B cell (primary cell): ENCODE measurements around the gene DLD. TPM values are rescaled to one million over a fixed set of nuclear protein-coding genes. Genes with fewer than 3 reads are reported as not detected.

Experiments used
- ATAC-seq: fragments of 200-7000 bp; cut with Tn5 transposase; one replicate; pipeline ENCODE4 v1.10.0; 2021; ENCODE audit warnings: low read depth, mild to moderate bottlenecking, moderate number of reproducible peaks, moderate library complexity
- CTCF ChIA-PET: fragments of 350-600 bp; sonication (Branson Sonifier 250); formaldehyde crosslinking; loops from one replicate; lab custom pipeline; 2021; ENCODE audit warnings: antibody characterized with exemption, inconsistent platforms; lab: Charles Lee
- POLR2A ChIA-PET: fragments of 350-600 bp; sonication (Branson Sonifier 250); formaldehyde crosslinking; loops from one replicate; lab custom pipeline; 2021; ENCODE audit warnings: antibody characterized with exemption; lab: Charles Lee
- DNase-seq: peaks from one replicate; pipeline ENCODE4 v3.0.0; 2013
- H2AFZ ChIP-seq: 2 replicates; pipeline ENCODE4 v1.6.1; 2012; ENCODE audit warnings: mild to moderate bottlenecking, low read depth, low read length; ENCODE audit not compliant: insufficient read depth, poor library complexity, severe bottlenecking
- H3K27ac ChIP-seq, 2 donors: 1 replicate in 1 of 2; 2 replicates in 1 of 2; pipeline ENCODE4 v1.5.1; 2012 to 2013; ENCODE audit warnings: low read length in 2 of 2, mild to moderate bottlenecking in 2 of 2, moderate library complexity in 1 of 2
- H3K27me3 ChIP-seq, 4 experiments: fragments of 200-600 bp in 1 of 4; sonication (generic) in 1 of 4; replicated peaks in 1 of 4; 1 replicate in 2 of 4; 2 replicates in 2 of 4; pipeline versions ENCODE4 v1.6.1 to v1.7.0; 2013 to 2016; ENCODE audit warnings: low read length in 3 of 4, mild to moderate bottlenecking in 2 of 4, mixed read lengths in 1 of 4, moderate library complexity in 1 of 4; ENCODE audit not compliant: insufficient read depth in 4 of 4, control insufficient read depth in 3 of 4; ENCODE audit errors: control extremely low read depth in 1 of 4
- H3K36me3 ChIP-seq, 2 experiments: replicated peaks in 1 of 2; 1 replicate in 1 of 2; 2 replicates in 1 of 2; pipeline versions ENCODE4 v1.6.1 to v1.7.1; 2013; ENCODE audit warnings: low read length in 1 of 2; ENCODE audit not compliant: insufficient read depth in 2 of 2, control insufficient read depth in 1 of 2; ENCODE audit errors: control extremely low read depth in 1 of 2, extremely low read depth in 1 of 2
- H3K4me1 ChIP-seq, 2 donors: fragments of 200-600 bp in 1 of 2; sonication (generic) in 1 of 2; 1 replicate in 1 of 2; 2 replicates in 1 of 2; pipeline versions ENCODE4 v1.5.1 to v1.6.1; 2013 to 2017; ENCODE audit warnings: low read length in 2 of 2; ENCODE audit not compliant: control insufficient read depth in 2 of 2, insufficient read depth in 2 of 2
- H3K4me2 ChIP-seq: replicated peaks from 2 replicates; pipeline ENCODE3; 2012; ENCODE audit warnings: mild to moderate bottlenecking, low read depth, low read length; ENCODE audit not compliant: poor library complexity, severe bottlenecking
- H3K4me3 ChIP-seq, 5 experiments: fragments of 200-600 bp in 1 of 5; sonication (generic) in 1 of 5; 1 replicate in 3 of 5; 2 replicates in 2 of 5; pipeline versions ENCODE4 v1.5.1 to v1.7.0; 2011 to 2016; ENCODE audit warnings: low read length in 4 of 5, mild to moderate bottlenecking in 4 of 5, low read depth in 2 of 5, control low read depth in 1 of 5, moderate library complexity in 1 of 5; ENCODE audit not compliant: insufficient read depth in 1 of 5; ENCODE audit errors: control extremely low read depth in 1 of 5, extremely low read depth in 1 of 5
- H3K79me2 ChIP-seq: fragments of 200-600 bp; sonication (generic); one replicate; pipeline ENCODE4 v1.6.0; 2016; ENCODE audit warnings: low read length; ENCODE audit not compliant: control insufficient read depth, insufficient read depth
- H3K9ac ChIP-seq: fragments of 200-600 bp; sonication (generic); 2 replicates; pipeline ENCODE4 v1.6.1; 2017; ENCODE audit warnings: mild to moderate bottlenecking, low read length, moderate library complexity
- H3K9me3 ChIP-seq, 3 donors: one replicate each; pipeline versions ENCODE4 v1.6.1 to v1.7.1; 2013; ENCODE audit warnings: low read length in 2 of 3; ENCODE audit not compliant: control insufficient read depth in 2 of 3, insufficient read depth in 1 of 3; ENCODE audit errors: control extremely low read depth in 1 of 3
- H4K20me1 ChIP-seq: 2 replicates; pipeline ENCODE4 v1.6.0; 2012; ENCODE audit warnings: mild to moderate bottlenecking, low read length; ENCODE audit not compliant: insufficient read depth, control insufficient read depth, poor library complexity, severe bottlenecking
- H3K27ac Mint-ChIP-seq: one replicate; pipeline ENCODE4 v1.8.0; 2021; ENCODE audit warnings: mixed read lengths
- H3K27me3 Mint-ChIP-seq: one replicate; pipeline ENCODE4 v1.8.0; 2021; ENCODE audit warnings: mixed read lengths
- H3K4me1 Mint-ChIP-seq: one replicate; pipeline ENCODE4 v1.8.0; 2021; ENCODE audit warnings: mixed read lengths
- H3K4me3 Mint-ChIP-seq: one replicate; pipeline ENCODE4 v1.8.0; 2021; ENCODE audit warnings: mixed read lengths
- H3K9me3 Mint-ChIP-seq: one replicate; pipeline ENCODE4 v1.8.0; 2022; ENCODE audit warnings: mixed read lengths; ENCODE audit not compliant: insufficient read depth
- CTCF ChIP-seq: fragments of 200-600 bp; IDR thresholded peaks from one replicate; pipeline ENCODE4 v1.8.0; 2022; ENCODE audit warnings: antibody characterized with exemption, mild to moderate bottlenecking
- EZH2 ChIP-seq: IDR thresholded peaks from 2 replicates; pipeline ENCODE4 v1.6.1; 2012; ENCODE audit warnings: borderline replicate concordance, low read depth, mild to moderate bottlenecking, moderate library complexity, low read length; ENCODE audit not compliant: insufficient read depth, poor library complexity, severe bottlenecking
- WGBS: methylation state at CpG from one replicate; pipeline ENCODE4 v1.1.5; 2013; ENCODE audit warnings: missing lambda C conversion rate; ENCODE audit not compliant: insufficient coverage; 5-methylcytosine and 5-hydroxymethylcytosine counted together
- intact Hi-C: fragments of 100-400 bp; cut with micrococcal nuclease; formaldehyde crosslinking; loops from one replicate; pipeline ENCODE4 v1.10.0; 2022
- polyA plus RNA-seq: library from polyadenylated mRNA; depleted of rRNA; stranded (reverse); fragments of >200 nt; gene quantifications from 2 replicates; pipeline ENCODE4 v1.2.3, GENCODE V29; 2012
- total RNA-seq, 2 donors: library from RNA; stranded (reverse); fragments of 120-200 nt in 1 of 2; gene quantifications; 1 replicate in 1 of 2; 2 replicates in 1 of 2; pipeline versions ENCODE4 v1.2.3 to v1.2.4, GENCODE V29; 2013 to 2022

The DLD gene
- total and polyA plus RNA-seq, 2 donors (not counting 1 experiment from before 2014, with no cell fraction given) = 26.7 to 47.9 TPM

- CTCF ChIA-PET = no interaction called here
- Histone ChIP-seq H3K9me3 (no peaks in the 10 kb centered on the region), H3K4me2 (no peak overlapping the region)
These were observed 76.4 kb downstream of the DLD start for GRCh38 chr7:107967420-107967819.

GRCh38 chr7:107968449-107968848, 77.5 kb downstream of the DLD start:
- Histone ChIP-seq H3K79me2 (no peaks in the 10 kb centered on the region), H2AFZ (no peak overlapping the region), H4K20me1 (no peaks in the 10 kb centered on the region), H3K27ac (no peak overlapping the region), H3K4me2 (no peak overlapping the region), H3K36me3 (no peaks in the 10 kb centered on the region), H3K27me3 (peaks cover 0 to 5% (median 0%) of the 10 kb centered on the region in 4 experiments), H3K9ac (no peak overlapping the region), H3K9me3 (no peaks in the 10 kb centered on the region), H3K4me3 (no peak overlapping the region), H3K4me1 (no peaks in the 10 kb centered on the region)
- Mint-ChIP-seq H3K4me3 (no peak overlapping the region), H3K27ac (no peak overlapping the region), H3K9me3 (no peaks in the 10 kb centered on the region), H3K4me1 (no peaks in the 10 kb centered on the region), H3K27me3 (peaks cover 14% of the 10 kb centered on the region)
- ChIA-PET POLR2A (no interaction called here), CTCF (no interaction called here)
- ATAC-seq (no peak), DNase-seq (no peak)
- intact Hi-C loops = no loop called here
- no CpG with 5 or more reads among the region's 3 CpGs for WGBS
- TF ChIP-seq CTCF = no peak
- no peak for TF ChIP-seq EZH2

More at GRCh38 chr7:107967420-107967819, 76.4 kb downstream of the DLD start:
- H3K4me3 ChIP-seq = no peak overlapping the region
- H3K27me3 Mint-ChIP-seq = peaks cover 7% of the 10 kb centered on the region
- no peaks in the 10 kb centered on the region for H4K20me1 ChIP-seq
- ATAC-seq (no peak), DNase-seq (no peak)
- TF ChIP-seq EZH2 = no peak
- no peak for TF ChIP-seq CTCF
- H2AFZ ChIP-seq = no peak overlapping the region
- H3K27me3 ChIP-seq = peaks cover 0 to 5% (median 0%) of the 10 kb centered on the region in 4 experiments
- no peaks in the 10 kb centered on the region for H3K79me2 ChIP-seq
- WGBS = 94% methylated on average over 4 of the region's 4 CpGs
- no peak overlapping the region for H3K27ac ChIP-seq
- POLR2A ChIA-PET = no interaction called here
- no peaks in the 10 kb centered on the region for H3K4me1 ChIP-seq
- intact Hi-C loops = no loop called here
- no peaks in the 10 kb centered on the region for H3K4me1 Mint-ChIP-seq
- no peaks in the 10 kb centered on the region for H3K36me3 ChIP-seq
- H3K9ac ChIP-seq = no peak overlapping the region
- no peak overlapping the region for H3K4me3 Mint-ChIP-seq
- H3K27ac Mint-ChIP-seq = no peak overlapping the region
- H3K9me3 Mint-ChIP-seq = no peaks in the 10 kb centered on the region
